ENCODE results near the gene TMEM273.

DNA sequence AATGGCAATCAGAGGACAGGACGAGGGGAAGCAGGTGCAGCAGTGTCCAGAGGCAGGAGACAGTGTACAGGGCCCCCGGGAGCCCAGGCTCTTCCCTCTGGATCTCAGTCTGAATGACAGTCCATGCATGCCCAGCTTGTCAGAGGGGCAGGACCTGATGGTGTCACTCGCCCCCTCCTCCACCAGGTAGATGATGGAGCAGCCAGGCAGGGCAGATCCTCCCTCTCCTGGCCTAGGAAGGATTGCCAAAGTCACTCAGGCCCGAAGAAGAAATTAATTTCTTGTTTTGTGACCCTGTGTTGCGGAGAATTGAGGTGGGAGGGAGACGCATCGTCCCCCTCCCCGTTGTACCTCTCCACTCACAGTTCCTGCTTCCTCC lies 76.9 kb downstream of the TMEM273 start:
- TF ChIP-seq, protein P1, sequence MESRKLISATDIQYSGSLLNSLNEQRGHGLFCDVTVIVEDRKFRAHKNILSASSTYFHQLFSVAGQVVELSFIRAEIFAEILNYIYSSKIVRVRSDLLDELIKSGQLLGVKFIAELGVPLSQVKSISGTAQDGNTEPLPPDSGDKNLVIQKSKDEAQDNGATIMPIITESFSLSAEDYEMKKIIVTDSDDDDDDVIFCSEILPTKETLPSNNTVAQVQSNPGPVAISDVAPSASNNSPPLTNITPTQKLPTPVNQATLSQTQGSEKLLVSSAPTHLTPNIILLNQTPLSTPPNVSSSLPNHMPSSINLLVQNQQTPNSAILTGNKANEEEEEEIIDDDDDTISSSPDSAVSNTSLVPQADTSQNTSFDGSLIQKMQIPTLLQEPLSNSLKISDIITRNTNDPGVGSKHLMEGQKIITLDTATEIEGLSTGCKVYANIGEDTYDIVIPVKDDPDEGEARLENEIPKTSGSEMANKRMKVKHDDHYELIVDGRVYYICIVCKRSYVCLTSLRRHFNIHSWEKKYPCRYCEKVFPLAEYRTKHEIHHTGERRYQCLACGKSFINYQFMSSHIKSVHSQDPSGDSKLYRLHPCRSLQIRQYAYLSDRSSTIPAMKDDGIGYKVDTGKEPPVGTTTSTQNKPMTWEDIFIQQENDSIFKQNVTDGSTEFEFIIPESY (IDR thresholded peaks at IDR 0.05; ENCODE audit: extremely low read depth, insufficient replicate concordance, low read length) = no peak
- no peak for TF ChIP-seq EZH2 (IDR thresholded peaks at IDR 0.05)
